Stomach (tissue), 9 donors: Measurements from ENCODE around the gene NSUN2. TPM values are rescaled to one million over a fixed set of nuclear protein-coding genes. Genes with fewer than 3 reads are reported as not detected.

Experiments used
- DNase-seq, 2 donors: peaks; one replicate each; pipeline versions ENCODE4 v3.0.0 to v3.0.0-alpha.2; 2013 to 2019
- H3K27ac ChIP-seq, 5 donors: fragments of 200-600 bp in 4 of 5; sonication (generic) in 4 of 5; one replicate each; pipeline ENCODE4 v1.5.1; 2013 to 2019; ENCODE audit warnings: mild to moderate bottlenecking in 1 of 5, moderate library complexity in 1 of 5
- H3K27me3 ChIP-seq, 3 donors: fragments of 200-600 bp; sonication (generic); one replicate each; pipeline ENCODE4 v1.5.1; 2017 to 2019; ENCODE audit warnings: mixed run types in 1 of 3
- H3K36me3 ChIP-seq, 4 donors: fragments of 200-600 bp; sonication (generic); 1 replicate in 3 of 4; 2 replicates in 1 of 4; pipeline ENCODE4 v1.5.1; 2016 to 2019
- H3K4me1 ChIP-seq, 4 donors: fragments of 200-600 bp; sonication (generic); one replicate each; pipeline ENCODE4 v1.5.1; 2016 to 2019
- H3K4me3 ChIP-seq, 4 donors: fragments of 200-600 bp; sonication (generic) in 3 of 4; one replicate each; pipeline ENCODE4 v1.5.1; 2016 to 2019; ENCODE audit warnings: mild to moderate bottlenecking in 1 of 4
- H3K9me3 ChIP-seq, 4 donors: fragments of 200-600 bp; sonication (generic); one replicate each; pipeline ENCODE4 v1.5.1; 2016 to 2019
- EP300 ChIP-seq: sonication (generic); formaldehyde crosslinking; IDR thresholded peaks from one replicate; pipeline ENCODE4 v1.6.1; 2017; ENCODE audit warnings: antibody characterized with exemption
- POLR2A ChIP-seq, 4 donors: fragments of 450-650 bp; IDR thresholded peaks; one replicate each; pipeline ENCODE4 v1.6.1; 2016; ENCODE audit warnings: antibody characterized with exemption in 4 of 4, control low read depth in 2 of 4, mild to moderate bottlenecking in 1 of 4, moderate library complexity in 1 of 4
- POLR2AphosphoS5 ChIP-seq, 3 donors: sonication (generic); formaldehyde crosslinking; IDR thresholded peaks; one replicate each; pipeline ENCODE4 v1.6.1; 2016; ENCODE audit warnings: antibody characterized with exemption in 3 of 3
- WGBS, 5 donors: extraction: QIAGEN DNeasy Blood & Tissue Kit in 3 of 5; methylation state at CpG; one replicate each; pipeline versions ENCODE4 v1.1.5 to v1.1.7; 2013 to 2018; 5-methylcytosine and 5-hydroxymethylcytosine counted together
- intact Hi-C: fragments of 100-400 bp; cut with DNase I; formaldehyde crosslinking; loops from one replicate; pipeline ENCODE4 v1.15.1; 2023; ENCODE audit warnings: low total_unique reads
- polyA plus RNA-seq, 3 donors: library from polyadenylated mRNA; stranded (reverse); fragments of 200-250 nt; gene quantifications; one replicate each; pipeline ENCODE4 v1.2.3, GENCODE V29; 2013
- total RNA-seq, 5 donors: library from RNA; depleted of rRNA; stranded (reverse); fragments of >200 nt; gene quantifications; one replicate each; pipeline versions ENCODE4 v1.1.0 to v1.2.3, GENCODE V29; 2014 to 2016
- TF ChIP-seq, protein P1 (sequence below), 7 experiments: fragments of 450-650 bp in 4 of 7; fragments of 200-600 bp in 3 of 7; sonication (generic) in 3 of 7; IDR thresholded peaks; one replicate each; pipeline ENCODE4 v1.5.1; 2016 to 2019; ENCODE audit warnings: antibody characterized with exemption in 7 of 7, control low read depth in 2 of 7, mild to moderate bottlenecking in 1 of 7
- donor health status: healthy with polysubstance abuse.
- donor health status: Bipolar disorder and iron deficiency.
- donor health status: healthy.

The NSUN2 gene
- total and polyA plus RNA-seq, 8 donors, result 23.1 to 249 (median 40.3) TPM

- H3K4me3 ChIP-seq, result no peak overlapping the region
- H3K36me3 ChIP-seq, result peaks cover 94 to 100% (median 100%) of the 10 kb centered on the region in 4 donors
- no peaks in the 10 kb centered on the region for H3K27me3 ChIP-seq
- no peaks in the 10 kb centered on the region for H3K9me3 ChIP-seq
- intact Hi-C loops, result no loop called here
- TF ChIP-seq POLR2A (IDR thresholded peaks at IDR 0.05) (no peak), EP300 (no peak), POLR2AphosphoS5 (IDR thresholded peaks at IDR 0.05) (no peak)
- TF ChIP-seq, protein P1, sequence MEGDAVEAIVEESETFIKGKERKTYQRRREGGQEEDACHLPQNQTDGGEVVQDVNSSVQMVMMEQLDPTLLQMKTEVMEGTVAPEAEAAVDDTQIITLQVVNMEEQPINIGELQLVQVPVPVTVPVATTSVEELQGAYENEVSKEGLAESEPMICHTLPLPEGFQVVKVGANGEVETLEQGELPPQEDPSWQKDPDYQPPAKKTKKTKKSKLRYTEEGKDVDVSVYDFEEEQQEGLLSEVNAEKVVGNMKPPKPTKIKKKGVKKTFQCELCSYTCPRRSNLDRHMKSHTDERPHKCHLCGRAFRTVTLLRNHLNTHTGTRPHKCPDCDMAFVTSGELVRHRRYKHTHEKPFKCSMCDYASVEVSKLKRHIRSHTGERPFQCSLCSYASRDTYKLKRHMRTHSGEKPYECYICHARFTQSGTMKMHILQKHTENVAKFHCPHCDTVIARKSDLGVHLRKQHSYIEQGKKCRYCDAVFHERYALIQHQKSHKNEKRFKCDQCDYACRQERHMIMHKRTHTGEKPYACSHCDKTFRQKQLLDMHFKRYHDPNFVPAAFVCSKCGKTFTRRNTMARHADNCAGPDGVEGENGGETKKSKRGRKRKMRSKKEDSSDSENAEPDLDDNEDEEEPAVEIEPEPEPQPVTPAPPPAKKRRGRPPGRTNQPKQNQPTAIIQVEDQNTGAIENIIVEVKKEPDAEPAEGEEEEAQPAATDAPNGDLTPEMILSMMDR (IDR thresholded peaks at IDR 0.05), result no peak
- no peaks in the 10 kb centered on the region for H3K4me1 ChIP-seq
- no peak overlapping the region for H3K27ac ChIP-seq
- WGBS, 5 donors, result 95 to 97% (median 96%) methylated on average over 12 of the region's 12 CpGs
- DNase-seq, result no peak
Observed at GRCh38 chr5:6604946-6605345, 27.9 kb downstream of the NSUN2 start.

- 89 to 99% (median 95%) methylated on average over 6 of the region's 6 CpGs for WGBS, 5 donors
- TF ChIP-seq, protein P1 (IDR thresholded peaks at IDR 0.05), result no peak
- TF ChIP-seq POLR2A (IDR thresholded peaks at IDR 0.05), result no peak
- TF ChIP-seq EP300, result no peak
- no peak for TF ChIP-seq POLR2AphosphoS5 (IDR thresholded peaks at IDR 0.05)
- no peak overlapping the region for H3K27ac ChIP-seq
- H3K36me3 ChIP-seq, result peaks cover 94 to 100% (median 100%) of the 10 kb centered on the region in 4 donors
- intact Hi-C loops, result no loop called here
- H3K9me3 ChIP-seq, result no peaks in the 10 kb centered on the region
- no peaks in the 10 kb centered on the region for H3K4me1 ChIP-seq
- no peaks in the 10 kb centered on the region for H3K27me3 ChIP-seq
- no peak overlapping the region for H3K4me3 ChIP-seq
- DNase-seq, result no peak
Observed at GRCh38 chr5:6604341-6604740, 28.5 kb downstream of the NSUN2 start.

- Histone ChIP-seq H3K36me3 (peaks cover 94 to 100% (median 100%) of the 10 kb centered on the region in 4 donors), H3K9me3 (no peaks in the 10 kb centered on the region)
Observed at GRCh38 chr5:6603643-6604042, 29.2 kb downstream of the NSUN2 start.

GRCh38 chr5:6602441-6602840, 30.4 kb downstream of the NSUN2 start:
- Histone ChIP-seq H3K4me1 (no peaks in the 10 kb centered on the region), H3K9me3 (no peaks in the 10 kb centered on the region), H3K36me3 (peaks cover 88 to 100% (median 100%) of the 10 kb centered on the region in 4 donors), H3K27me3 (no peaks in the 10 kb centered on the region), H3K4me3 (no peak overlapping the region), H3K27ac (no peak overlapping the region)
- intact Hi-C loops, result no loop called here
- 79 to 98% (median 93%) methylated on average over 7 of the region's 7 CpGs for WGBS, 5 donors
- TF ChIP-seq, protein P1 (IDR thresholded peaks at IDR 0.05), result no peak
- TF ChIP-seq POLR2A (IDR thresholded peaks at IDR 0.05) (no peak), POLR2AphosphoS5 (IDR thresholded peaks at IDR 0.05) (no peak), EP300 (no peak)
- no peak for DNase-seq

More at GRCh38 chr5:6603643-6604042, 29.2 kb downstream of the NSUN2 start:
- intact Hi-C loops, result no loop called here
- Histone ChIP-seq H3K27me3 (no peaks in the 10 kb centered on the region), H3K4me1 (no peaks in the 10 kb centered on the region), H3K27ac (no peak overlapping the region), H3K4me3 (no peak overlapping the region)
- no peak for DNase-seq
- TF ChIP-seq, protein P1 (IDR thresholded peaks at IDR 0.05), result no peak
- no peak for TF ChIP-seq EP300
- no peak for TF ChIP-seq POLR2AphosphoS5 (IDR thresholded peaks at IDR 0.05)
- TF ChIP-seq POLR2A (IDR thresholded peaks at IDR 0.05), result no peak
- WGBS, 5 donors, result 80 to 94% (median 85%) methylated on average over 5 of the region's 5 CpGs
